ENCODE results near the gene PSMA1. TPM values are rescaled to one million over a fixed set of nuclear protein-coding genes. Genes with fewer than 3 reads are reported as not detected.
A peak's percentile ranks its signal among the peaks of the same experiment; 100 is the strongest.

PSMA1 gene
- total and polyA plus RNA-seq, 11 donors, result 95.5 to 152 (median 131) TPM

DNA sequence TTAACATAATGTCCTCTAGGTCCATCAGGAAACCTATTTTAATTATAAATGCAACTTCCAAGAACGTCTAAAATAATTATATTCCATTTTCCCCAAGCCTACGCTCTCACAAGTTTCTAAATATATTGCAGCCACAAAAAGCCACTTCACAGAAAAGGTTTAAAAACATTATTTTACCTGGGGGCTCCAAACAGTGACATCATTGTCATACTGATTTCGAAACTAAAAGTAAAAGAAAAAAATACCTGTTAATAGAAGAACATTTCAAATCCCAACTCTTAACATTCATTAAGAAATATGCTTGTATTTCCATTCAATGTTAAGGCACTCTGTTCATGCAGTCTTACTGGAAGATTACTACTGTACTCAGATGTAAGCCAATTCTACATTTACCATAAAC, 1.4 kb downstream of the PSMA1 start:
- intact Hi-C loops (cut with DNase I), result loop anchor here in 1 of 10 donors (10.0 kb wide), 1 partner anchor 54 kb away; no protein-coding TSS in a partner anchor
- 75 to 85% (median 77%) methylated on average over 3 of the region's 3 CpGs for WGBS, 4 donors
- H3K36me3 ChIP-seq, result peaks cover 2 to 50% (median 45%) of the 10 kb centered on the region in 9 donors

DNA sequence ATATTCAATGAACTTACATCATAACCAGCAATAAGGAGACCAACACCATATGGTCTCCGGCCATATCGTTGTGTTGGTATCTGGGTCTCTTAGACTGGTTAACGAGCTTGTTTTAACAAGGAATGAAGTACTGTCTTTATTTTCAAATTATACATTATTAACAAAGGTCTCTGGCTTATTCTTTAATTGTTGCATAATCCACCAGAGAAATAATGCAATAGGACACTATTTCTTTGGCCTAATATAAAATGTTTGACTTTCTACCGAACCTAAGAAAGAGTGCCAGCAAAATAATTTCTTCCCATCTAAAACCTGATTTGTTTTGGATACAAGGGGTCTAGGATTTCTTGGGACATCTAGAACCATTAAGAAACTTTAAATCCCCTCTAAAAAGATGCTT, 6.4 kb downstream of the PSMA1 start:
- intact Hi-C loops (cut with DNase I), result loop anchor here in 1 of 10 donors (10.0 kb wide), 1 partner anchor 49 kb away; no protein-coding TSS in a partner anchor
- TF ChIP-seq POLR2A (IDR thresholded peaks at IDR 0.05), result no peak
- no peak for TF ChIP-seq CTCF (IDR thresholded peaks at IDR 0.05)
- 94 to 97% (median 95%) methylated on average over 4 of the region's 4 CpGs for WGBS, 4 donors

More for the DNA sequence above, 1.4 kb downstream of the PSMA1 start:
- Histone ChIP-seq H3K4me3 (peak overlapping the region; percentile 55 to 99 (median 81)), H3K4me1 (peaks cover 5 to 24% (median 15%) of the 10 kb centered on the region in 12 donors), H3K27me3 (no peaks in the 10 kb centered on the region), H3K27ac (peak overlapping the region in 7 of 12 donors; percentile 72 to 96 (median 92)), H3K9me3 (no peaks in the 10 kb centered on the region)
- no peak for DNase-seq
- no peak for ATAC-seq
- TF ChIP-seq POLR2A (IDR thresholded peaks at IDR 0.05) (no peak), CTCF (IDR thresholded peaks at IDR 0.05) (no peak)

GRCh38 chr11:14506532-14506931, 13.7 kb downstream of the PSMA1 start:
- Histone ChIP-seq H3K27me3 (no peaks in the 10 kb centered on the region), H3K4me1 (no peaks in the 10 kb centered on the region), H3K4me3 (no peak overlapping the region), H3K9me3 (no peaks in the 10 kb centered on the region), H3K36me3 (peaks cover 9 to 95% (median 84%) of the 10 kb centered on the region in 9 donors), H3K27ac (no peak overlapping the region)
- DNase-seq, result no peak
- ATAC-seq, result no peak
- WGBS, 4 donors, result 89 to 96% (median 96%) methylated on average over 3 of the region's 3 CpGs
- TF ChIP-seq CTCF (IDR thresholded peaks at IDR 0.05) (no peak), POLR2A (IDR thresholded peaks at IDR 0.05) (no peak)
- intact Hi-C loops (cut with DNase I), result loop anchor here in 1 of 10 donors (5.0 kb wide), 1 partner anchor 34 kb away; no protein-coding TSS in a partner anchor

More for the DNA sequence above, 6.4 kb downstream of the PSMA1 start:
- H3K9me3 ChIP-seq, result no peaks in the 10 kb centered on the region
- ATAC-seq (no peak), DNase-seq (no peak)
- no peak overlapping the region for H3K4me3 ChIP-seq
- peaks cover 3 to 13% (median 9%) of the 10 kb centered on the region in 12 donors for H3K4me1 ChIP-seq
- no peaks in the 10 kb centered on the region for H3K27me3 ChIP-seq
- no peak overlapping the region for H3K27ac ChIP-seq
- peaks cover 11 to 100% (median 95%) of the 10 kb centered on the region in 9 donors for H3K36me3 ChIP-seq

DNA sequence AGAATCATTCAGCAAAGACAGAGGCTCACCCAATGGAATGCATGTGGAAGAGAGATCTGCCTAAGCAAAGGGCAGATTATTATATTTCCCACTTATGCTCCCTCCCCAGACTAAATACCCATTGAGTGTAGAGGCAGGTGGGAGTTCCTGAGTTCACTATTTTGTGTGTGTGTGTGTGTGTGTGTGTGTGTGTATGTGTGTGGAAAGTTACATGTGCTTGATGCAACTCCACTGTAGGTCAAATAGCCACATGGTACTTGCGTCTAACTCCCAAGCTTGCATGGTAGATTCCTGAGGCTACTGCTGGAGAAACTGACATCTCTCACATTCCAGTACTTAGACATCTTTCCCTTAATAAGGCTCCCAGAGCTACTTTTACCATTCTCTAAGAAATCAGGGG, 17.2 kb downstream of the PSMA1 start:
- ATAC-seq (no peak), DNase-seq (no peak)
- peaks cover 4 to 64% (median 55%) of the 10 kb centered on the region in 9 donors for H3K36me3 ChIP-seq
- no peaks in the 10 kb centered on the region for H3K9me3 ChIP-seq
- no peak for TF ChIP-seq POLR2A (IDR thresholded peaks at IDR 0.05)
- no peak for TF ChIP-seq CTCF (IDR thresholded peaks at IDR 0.05)
- no peaks in the 10 kb centered on the region for H3K27me3 ChIP-seq
- H3K4me1 ChIP-seq, result peaks cover 0 to 16% (median 11%) of the 10 kb centered on the region in 12 donors
- intact Hi-C loops (cut with DNase I), result no loop called here
- H3K4me3 ChIP-seq, result no peak overlapping the region
- WGBS, 4 donors, result 78 to 100% (median 92%) methylated on average over 1 of the region's 1 CpG
- no peak overlapping the region for H3K27ac ChIP-seq
